ENCODE measurements around the gene ZNF670.
A peak's percentile ranks its signal among the peaks of the same experiment; 100 is the strongest.

Gene ZNF670

DNA sequence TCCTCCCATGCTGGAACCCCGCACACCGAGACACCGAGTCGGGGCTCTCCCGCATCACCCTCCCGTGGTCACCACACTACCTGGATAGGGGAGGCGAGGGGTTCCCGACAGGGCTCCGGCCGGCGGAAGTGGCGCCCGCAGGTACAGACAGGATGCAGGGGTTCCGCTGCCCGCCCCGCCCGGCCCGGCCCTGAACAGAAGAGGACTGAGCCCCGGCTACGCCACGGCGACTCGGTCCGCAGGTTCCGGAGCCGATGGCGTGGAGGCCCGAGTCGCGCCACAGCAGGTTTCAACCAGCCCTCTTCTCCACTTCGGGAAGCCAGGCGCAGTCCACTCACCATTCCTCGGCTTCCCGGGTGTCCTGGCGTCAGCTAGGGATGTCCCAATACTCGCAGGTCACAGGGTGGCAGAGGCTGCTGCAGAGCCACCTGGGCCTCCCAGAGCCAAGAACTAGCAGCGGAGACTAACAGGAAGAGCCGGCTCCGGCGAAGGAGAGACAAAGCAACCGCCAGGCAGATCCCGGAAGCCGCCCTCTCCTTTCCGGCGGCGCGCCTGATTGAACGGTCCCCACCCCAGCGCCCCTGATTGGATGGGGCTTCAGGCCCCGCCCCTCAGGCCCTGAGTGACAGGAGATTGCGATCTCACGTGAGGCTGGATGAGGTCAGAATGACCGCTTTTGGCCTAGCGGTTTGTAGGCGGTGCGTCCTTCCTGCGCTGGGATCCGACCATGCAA lies 25.4 kb upstream of the ZNF670 start, which contains the start of gene ZNF669:
ZNF669 (minus strand) TSS at position 498 of the 733 bp plus-strand sequence; CDS start at position 341, 157 bp downstream.
- DNase-seq: peak; percentile 81

DNA sequence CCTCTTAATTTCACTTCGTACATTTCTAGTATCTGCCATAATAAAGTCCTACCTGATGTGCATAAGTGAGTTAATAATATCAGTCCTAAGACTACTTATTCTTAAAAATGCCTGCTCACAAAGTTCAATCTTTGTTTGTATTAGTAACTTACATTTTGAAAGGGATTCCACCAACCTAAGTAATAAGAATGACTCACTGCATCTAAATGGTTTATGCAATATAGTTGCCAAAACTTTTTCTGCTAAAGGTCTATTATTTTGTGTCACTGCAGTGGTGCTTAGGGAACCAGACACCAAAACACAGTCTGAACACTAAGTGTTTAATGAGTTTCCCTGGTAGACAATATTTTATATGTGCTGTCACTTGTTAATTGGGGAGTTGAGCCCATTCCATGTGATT lies 23.8 kb upstream of the ZNF670 start:
- DNase-seq: no peak

DNA sequence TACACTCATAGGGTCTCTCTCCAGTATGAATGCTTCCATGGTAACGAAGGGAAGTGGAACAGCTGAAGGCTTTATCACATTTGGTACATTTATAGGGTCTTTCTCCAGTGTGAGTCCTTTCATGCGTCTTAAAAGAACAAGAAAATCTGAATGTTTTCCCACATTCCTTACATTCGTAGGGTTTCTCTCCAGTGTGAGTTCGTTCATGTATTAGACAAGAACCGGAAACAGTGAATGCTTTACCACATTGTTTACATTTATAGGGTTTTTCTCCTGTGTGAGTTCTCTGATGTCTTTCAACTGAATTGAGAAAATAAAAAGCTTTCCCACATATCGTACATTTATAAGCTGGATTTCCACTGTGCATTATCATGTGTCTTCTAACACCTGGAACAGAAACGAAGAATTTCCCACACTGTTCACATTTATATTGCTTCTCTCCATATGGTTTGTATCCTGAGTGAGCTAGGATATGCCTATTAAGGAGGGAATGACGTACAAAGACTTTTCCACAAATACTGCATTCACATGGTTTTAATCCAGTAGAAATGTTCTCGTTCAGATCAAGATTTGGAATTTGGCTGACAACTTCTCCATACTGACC lies 22.2 kb upstream of the ZNF670 start:
- DNase-seq: no peak

DNA sequence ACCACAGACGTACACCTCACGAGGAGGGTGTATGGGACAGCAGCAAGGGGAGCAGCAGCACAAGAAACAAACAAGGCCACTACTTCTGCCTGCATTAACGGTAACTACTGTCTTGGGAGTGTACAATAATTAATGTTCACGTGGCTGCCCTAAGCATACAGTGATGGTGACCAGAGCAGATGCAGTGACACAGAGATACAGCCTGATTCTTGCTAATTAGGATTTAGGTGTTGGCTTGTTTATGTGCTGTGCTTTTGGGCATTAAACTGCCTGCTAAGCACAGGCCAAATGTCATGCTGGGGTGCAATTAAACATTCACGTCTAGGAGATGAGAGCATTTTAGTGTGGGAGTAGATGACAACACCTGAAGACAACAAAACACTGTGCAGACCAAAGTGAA lies 18.3 kb upstream of the ZNF670 start:
- no peak for DNase-seq

DNA sequence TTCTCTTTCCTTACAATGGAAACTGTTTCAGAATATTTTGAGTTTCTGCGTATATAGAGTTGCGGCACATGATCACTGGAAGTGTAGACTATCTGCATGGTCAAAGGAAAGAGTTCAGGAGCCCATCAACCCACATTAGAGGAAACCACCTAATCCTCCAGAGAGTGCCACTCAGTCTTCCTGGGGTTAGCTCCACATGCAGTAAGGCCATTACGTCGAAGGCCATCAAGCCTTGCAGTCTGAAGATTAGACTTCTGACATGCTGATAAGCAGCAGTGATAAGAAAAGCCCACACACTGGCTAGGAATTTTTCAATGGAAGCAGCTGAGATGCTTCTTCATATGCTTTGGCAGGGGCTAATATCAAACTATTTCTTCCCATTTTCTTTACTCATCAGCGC lies 17.9 kb upstream of the ZNF670 start:
- no peak for DNase-seq

DNA sequence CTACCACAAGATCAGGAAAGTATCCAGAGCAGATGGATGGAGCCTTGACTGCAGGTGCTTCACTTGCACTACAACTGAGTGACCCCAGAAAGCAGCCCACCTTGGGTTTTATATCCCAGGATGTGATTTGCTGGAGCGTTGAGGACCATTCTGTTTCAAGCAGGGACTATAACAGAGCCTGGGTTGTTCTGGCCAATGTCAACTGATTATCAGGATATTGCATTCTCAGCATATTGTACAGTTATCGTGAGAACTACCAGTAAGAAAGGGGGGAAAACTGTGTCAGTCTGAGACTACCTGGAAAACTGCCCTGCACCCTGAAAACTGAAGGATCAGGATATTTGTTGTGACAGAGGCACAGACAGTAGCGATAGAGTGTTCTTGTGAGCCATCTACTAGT lies 17.5 kb upstream of the ZNF670 start:
- DNase-seq: no peak

DNA sequence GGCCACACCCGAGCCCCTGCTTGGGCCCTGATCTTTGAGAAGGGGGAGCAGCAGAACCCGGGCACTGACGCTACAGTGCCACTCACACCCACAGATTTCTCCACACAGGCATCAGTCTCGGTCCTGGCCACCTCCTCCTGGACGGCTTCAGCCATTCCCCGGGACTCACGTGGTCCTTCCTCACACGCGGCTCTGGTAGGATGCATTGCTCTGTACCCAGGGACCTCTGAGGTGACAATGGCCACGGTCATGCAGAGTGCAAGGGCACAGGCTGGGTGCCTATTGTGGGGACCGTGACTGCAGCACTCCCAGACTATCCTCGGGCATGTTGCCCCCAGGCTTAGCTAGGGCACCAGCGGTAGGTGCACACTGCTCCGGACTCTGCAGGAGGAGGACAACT lies 11.8 kb upstream of the ZNF670 start:
- DNase-seq: no peak

DNA sequence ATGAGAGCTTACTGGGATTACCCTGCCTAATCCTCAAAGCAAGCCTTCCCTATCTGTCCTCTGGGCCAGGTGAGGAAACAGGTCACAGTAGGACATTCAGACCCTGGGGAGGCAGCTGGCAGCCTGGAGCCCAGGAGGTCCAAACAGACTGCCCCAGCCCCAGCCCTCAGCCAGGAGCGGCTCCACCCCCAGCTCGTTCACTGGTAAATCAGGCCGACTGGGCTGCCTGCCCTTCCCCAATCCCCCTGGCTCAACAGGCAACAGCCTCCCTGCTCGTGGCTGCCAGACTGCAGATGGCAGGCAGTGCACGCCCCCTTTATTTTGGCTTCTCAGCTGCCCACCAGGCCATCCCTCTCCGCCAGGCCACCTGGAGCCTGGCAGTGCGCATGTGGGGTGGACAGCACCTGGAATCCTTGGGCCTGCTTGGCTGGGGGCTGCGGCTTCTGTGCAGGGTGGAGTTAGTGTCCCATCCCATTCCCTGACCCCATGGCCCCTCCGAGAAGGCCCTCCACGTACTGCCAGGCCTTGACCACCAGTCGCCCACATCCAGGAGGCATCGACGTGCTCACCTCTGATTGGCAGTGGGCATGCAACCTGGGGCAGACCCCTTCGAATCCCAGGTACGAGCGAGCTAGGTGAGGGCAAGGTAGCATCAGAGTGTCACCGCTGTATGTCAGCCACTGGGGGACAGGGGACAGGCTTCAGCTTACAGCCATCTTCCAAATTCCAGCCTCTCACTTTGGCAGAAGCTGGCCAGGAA lies 11.2 kb upstream of the ZNF670 start:
- DNase-seq: no peak

DNA sequence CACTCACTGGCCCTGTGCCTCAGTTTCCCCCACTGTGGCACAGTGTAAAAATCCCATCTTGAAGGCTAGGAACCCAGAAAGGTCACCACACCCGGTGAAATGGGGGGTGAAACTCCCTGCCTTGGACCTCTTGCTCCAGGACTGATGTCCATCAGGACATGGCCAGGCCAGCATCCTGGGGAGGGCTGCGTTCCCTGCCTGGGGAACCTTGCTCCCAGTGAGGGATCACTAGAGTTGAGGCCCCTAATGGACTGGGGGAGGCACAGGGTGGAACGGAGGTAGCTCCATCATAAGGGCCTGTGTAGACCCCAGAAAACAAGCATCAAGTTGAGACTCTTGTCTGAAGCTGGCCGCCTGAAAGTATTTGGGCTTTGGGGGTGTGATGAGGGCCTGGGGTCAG lies 10.4 kb upstream of the ZNF670 start:
- DNase-seq: no peak

DNA sequence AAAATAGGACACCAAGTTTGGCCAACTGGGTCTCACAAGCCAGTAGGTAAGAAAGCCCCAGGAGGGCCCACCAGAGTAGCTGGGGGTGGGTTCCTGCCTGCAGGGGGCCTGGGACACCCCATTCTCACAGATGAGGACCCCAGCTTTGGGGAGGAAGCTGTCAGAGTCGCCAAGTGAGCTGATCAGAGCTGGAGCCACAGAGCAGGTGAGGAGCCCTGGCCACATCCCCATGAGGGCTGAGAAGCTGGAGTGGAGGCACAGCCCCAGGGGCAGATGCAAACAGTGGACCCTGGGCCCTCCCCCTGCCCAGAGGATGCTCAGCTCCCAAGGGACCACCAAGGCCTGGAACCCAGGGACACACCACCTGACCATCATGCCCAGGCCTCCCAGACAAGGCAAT lies 8.6 kb upstream of the ZNF670 start:
- no peak for DNase-seq

DNA sequence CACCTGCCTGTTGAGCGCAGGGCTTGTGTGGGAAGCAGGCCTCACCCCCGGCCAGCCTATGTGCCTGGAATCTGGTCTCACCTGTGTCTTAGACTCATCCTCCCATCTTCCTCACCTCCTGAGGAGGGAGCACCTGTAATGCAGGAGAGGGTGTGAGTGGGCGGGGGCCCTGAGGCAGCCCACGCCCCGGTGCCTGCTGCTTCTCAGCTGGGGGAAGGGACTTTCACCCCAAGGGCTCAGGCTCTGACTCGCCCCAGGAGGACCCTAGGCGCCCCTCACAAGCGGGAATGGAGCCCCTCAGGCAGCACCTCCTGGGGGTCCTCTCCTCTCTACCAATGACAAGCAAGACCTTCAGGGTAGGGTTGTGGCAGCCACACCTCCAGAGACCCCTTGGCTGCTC lies 6.7 kb upstream of the ZNF670 start:
- no peak for DNase-seq

DNA sequence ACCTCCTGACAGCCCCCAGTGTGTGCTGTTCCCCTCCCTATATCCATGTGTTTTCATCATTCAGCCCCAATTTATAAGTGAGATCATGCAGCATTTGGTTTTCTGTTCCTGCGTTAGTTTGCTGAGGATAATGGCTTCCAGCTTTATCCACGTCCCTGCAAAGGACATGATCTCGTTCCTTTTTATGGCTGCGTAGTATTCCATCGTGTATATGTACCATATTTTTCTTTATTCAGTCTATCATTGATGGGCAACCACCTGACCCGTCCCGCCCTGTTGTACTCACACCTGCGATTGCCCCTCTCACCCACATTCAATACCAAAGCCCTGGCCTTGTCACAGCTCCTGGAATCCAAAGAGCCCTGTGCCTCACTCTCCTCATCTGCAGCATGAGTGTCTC lies 6.2 kb upstream of the ZNF670 start:
- DNase-seq: no peak

DNA sequence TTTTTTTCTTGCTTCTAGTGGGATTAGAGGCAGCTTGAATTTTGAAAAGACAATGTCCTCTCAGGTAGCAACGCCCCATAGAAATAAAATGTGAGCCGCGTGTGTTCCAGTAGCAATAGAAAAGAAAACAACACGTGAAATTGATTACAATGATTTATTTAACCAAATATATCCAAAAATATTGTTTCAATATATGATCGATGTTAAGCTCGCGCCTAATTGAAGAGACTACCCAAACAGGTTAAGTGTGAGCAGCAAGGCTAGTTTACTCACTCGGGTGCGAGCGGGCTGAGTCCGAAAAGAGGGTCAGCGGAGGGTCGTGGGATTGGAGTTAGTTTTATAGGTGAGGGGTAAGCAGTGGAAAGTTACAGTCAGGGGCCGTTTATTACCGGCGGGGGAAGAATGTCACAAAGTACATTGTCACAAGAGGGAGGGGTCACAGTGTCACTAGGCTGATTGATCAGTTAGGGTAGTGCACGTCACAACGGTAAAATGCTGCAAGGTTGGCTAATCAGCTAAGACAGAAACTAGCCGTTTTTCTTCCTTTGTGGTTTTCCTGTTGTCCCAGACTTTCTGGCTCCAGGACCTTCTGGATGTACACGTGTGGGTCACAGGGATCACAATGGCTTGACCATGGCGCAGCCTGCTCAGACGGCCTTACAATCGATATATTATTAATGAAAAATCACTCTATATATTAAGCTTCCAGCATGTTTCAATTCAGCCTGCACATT lies 697 bp upstream of the ZNF670 start:
- peak; percentile 12 for DNase-seq

DNA sequence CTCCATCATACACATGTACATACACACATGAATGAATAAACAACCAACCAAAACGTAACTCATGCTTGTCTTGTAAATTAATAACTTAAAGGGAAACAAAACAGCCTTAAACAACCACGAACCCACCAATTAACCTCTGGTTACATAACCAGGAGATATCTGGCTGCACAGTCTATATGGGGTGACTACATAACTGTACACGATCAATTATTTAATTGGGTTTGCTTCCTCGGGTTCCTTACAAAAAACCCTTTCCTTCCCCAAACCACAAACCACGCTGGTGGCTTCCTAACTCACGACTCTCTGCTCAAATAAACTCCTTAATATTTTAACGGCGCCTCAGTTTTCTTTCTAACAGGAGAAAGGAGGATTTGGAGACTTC lies 744 bp downstream of the ZNF670 start:
- DNase-seq: peak; percentile 13

DNA sequence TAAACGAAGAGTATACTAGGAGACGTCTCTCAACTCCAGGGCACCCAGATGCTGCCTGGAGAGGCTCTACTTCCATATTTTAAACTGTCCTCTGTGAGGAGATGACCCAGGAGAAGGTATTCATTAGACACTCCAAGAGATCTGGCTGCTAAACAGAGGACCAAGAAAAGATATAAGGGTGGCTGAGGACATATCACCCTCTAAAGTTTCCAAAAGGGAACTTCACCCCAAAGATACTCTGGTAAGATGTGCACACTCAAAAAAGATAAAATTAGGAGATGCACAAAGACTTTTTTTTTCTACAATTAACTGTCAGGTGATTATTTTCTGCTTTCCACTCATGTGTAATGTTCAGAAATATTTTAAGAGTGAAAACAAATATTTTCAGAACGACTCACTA lies 1.4 kb downstream of the ZNF670 start:
- no peak for DNase-seq

DNA sequence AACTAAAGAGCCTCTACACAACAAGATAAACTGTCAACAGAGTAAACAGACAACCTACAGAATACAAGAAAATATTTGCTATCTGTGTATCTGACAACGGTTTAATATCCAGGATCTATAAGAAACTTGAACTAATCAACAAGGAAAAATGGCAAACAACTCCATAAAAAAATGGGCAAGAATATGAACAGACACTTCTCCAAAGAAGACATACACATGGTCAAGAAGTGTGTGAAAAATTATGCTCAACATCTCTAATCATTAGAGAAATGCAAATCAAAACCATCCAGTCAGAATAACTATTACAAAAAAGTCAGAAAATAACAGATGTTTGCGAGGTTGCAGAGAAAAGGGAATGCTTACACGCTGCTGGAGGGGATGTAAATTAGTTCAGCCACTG lies 8.0 kb downstream of the ZNF670 start:
- DNase-seq: no peak

DNA sequence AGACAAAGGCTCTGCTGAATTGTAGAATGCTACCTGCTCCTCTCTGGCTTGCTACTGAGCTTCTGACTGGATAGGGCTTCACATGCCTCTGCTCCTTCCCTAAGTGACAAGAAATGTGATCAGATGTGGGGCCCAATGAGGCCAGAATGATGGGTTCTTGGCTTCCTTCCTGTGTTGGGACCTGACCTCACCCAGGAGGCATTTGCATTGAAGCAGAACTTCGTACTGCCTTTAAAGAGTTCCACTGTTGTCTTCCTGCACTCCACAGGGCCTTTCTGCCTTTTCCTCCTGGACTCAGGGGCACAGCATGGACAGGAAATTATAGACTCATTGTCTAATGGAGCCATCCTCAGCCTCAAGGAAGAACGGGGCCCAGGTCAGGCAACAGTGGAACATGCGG lies 14.3 kb downstream of the ZNF670 start:
- no peak for DNase-seq

DNA sequence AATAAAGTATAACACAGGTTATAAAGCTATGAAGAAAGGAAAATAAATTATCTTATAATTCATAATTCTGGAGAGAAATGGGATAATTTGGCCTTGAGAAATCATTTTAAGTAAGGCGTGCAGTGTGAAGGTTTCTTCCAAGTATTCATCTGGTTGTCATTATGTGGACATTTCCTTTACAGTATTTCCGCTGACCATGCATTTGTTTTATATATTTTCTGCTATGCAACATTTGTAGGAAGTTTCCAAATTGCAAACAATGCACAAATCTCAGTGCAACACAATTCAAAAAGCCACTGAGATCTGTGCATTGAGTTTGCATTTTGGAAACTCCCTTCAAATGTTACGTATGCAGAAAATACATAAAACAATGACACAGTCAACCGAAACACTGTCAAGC lies 17.8 kb downstream of the ZNF670 start:
- DNase-seq: no peak

DNA sequence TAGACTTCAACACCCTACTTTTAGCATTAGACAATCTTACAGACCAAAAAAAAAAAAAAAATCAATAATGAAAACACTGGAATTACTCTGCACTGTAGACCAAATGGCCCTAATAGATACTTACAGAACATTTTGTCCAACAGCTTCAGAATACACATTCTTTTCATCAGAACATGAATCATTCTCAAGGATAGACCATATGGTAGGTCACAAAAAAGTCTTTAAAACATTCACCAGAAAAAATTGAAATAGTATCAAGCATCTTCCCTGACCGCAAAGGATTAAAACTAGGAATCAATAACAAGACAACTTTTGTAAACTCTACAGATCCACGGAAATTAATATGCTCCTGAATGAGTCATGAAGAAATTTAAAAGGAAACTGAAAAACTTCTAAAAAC lies 22.5 kb downstream of the ZNF670 start:
- DNase-seq: no peak

DNA sequence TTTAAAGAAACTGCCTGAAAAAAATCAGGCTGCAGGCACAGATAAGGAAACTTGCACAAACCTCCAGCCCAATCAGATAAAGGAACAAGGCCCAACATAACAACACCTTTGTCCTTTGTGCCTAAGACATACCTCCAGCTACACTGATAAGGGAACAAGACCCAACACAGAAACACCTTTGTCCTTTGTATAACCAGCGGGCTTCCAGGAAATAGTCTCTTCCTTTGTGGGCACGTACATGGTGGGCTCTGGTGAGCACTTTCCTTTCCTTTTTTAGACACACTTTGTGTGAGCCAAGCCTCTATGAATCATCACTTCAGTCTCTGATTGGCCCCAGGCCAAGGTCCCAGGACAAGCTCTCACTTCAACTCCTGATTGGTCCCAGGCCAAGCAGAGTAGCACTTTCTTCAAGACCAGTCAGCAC lies 23.6 kb downstream of the ZNF670 start:
- DNase-seq: no peak

DNA sequence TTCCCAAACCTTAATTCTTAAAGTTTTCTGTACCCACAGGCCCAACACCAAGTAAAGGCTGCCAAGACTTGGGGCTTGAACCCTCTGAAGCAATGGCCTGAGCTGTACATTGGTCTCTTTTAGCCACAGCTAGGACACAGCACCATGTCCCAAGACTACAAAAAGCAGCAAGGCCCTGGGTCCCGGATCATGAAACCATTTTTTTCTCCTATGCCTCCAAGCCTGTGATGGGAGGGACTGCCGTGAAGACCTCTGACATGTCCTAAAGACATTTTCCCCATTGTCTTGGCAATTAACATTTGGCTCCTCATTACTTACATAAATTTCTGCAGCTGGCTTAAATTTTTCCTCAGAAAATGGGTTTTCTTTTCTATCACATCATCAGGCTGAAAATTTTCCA lies 30.9 kb downstream of the ZNF670 start:
- no peak for DNase-seq

DNA sequence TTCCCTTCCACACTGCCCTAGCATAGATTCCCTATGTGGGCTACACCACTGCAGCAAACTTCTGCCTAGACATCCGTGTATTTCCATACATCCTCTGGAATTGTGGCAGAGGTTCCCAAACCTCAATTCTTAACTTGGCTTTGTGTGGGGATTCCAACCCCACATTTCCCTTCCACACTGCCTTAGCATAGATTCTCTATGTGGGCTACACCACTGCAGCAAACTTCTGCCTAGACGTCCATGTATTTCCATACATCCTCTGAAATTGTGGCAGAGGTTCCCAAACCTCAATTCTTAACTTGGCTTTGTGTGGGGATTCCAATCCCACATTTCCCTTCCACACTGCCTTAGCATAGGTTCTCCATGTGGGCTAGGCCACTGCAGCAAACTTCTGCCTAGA lies 31.4 kb downstream of the ZNF670 start:
- DNase-seq: no peak

DNA sequence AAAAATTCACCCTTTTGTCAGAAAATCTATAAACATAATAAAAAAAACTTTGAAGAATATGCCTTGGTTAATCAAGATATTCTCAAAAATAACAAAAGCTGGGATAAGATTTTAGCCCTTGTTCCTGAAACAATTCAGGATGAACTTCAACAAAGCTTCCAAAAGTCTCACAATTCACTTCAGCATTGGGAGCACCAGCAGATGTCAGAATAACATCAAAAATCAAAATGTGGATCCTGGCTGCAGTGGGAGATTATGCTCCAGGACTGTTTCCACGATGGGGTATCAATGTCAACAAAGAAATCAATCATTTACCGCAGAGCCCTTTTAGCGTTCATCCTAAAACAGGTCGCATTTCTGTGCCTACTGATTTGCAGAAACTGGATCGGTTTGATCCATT lies 35.2 kb downstream of the ZNF670 start:
- DNase-seq: no peak

Measured in NCI-H510A treated with DMSO at 0.1 percent for 48 hours (cell line).